HCT116 (cell line): Measurements from ENCODE around the gene YOD1. TPM values are rescaled to one million over a fixed set of nuclear protein-coding genes. Genes with fewer than 3 reads are reported as not detected.

Experiments used
- ATAC-seq: fragments of 200-7000 bp; cut with Tn5 transposase; 2 replicates; pipeline ENCODE4 v1.9.1; 2020; ENCODE audit warnings: mild to moderate bottlenecking, moderate library complexity
- BruUV-seq: library from RNA; stranded (reverse); fragments of 400-500 nt; replicated peaks from 2 replicates; lab custom pipeline; 2021; lab: Mats Ljungman, UMichigan
- CTCF ChIA-PET: fragments of 300-600 bp; sonication (Branson Sonifier 250); formaldehyde crosslinking; loops from one replicate; lab custom pipeline; 2021; ENCODE audit warnings: antibody characterized with exemption; lab: Charles Lee
- POLR2A ChIA-PET: fragments of 300-600, 350-600 bp; sonication (Branson Sonifier 250); formaldehyde crosslinking; loops from one replicate; lab custom pipeline; 2021; ENCODE audit warnings: antibody characterized with exemption; lab: Charles Lee
- RAD21 ChIA-PET, 2 experiments: fragments of 300-600 bp; sonication (Branson Sonifier 250); formaldehyde crosslinking; loops; one replicate each; lab custom pipeline; 2023; ENCODE audit warnings: low total read pairs in 2 of 2; ENCODE audit not compliant: uncharacterized antibody in 2 of 2, unreplicated experiment in 2 of 2, low non-redundant PET in 1 of 2; lab: Charles Lee
- DNase-seq: peaks from one replicate; pipeline ENCODE4 v3.0.0-alpha.2; 2010; ENCODE audit warnings: low read depth, low spot score
- H2AFZ ChIP-seq: fragments of 200-600 bp; shearing (Covaris generic), sonication (generic); 2 replicates; pipeline ENCODE4 v1.6.1; 2017; ENCODE audit warnings: low read depth, mixed run types, mixed read lengths, antibody characterized with exemption, low read length; ENCODE audit not compliant: poor library complexity, severe bottlenecking
- H3K27ac ChIP-seq: 2 replicates; pipeline ENCODE4 v1.5.1; 2012; ENCODE audit warnings: low read depth, low read length
- H3K27me3 ChIP-seq: fragments of 200-600 bp; sonication (generic); 2 replicates; pipeline ENCODE4 v1.6.1; 2016; ENCODE audit warnings: mixed run types, low read length, mixed read lengths; ENCODE audit not compliant: insufficient read depth
- H3K36me3 ChIP-seq, 2 experiments: fragments of 200-500 bp in 1 of 2; fragments of 200-600 bp in 1 of 2; sonication (Bioruptor generic) in 1 of 2; sonication (generic) in 1 of 2; 2 replicates each; pipeline versions ENCODE4 v1.5.1 to v1.6.1; 2014 to 2016; ENCODE audit warnings: low read length in 2 of 2, inconsistent platforms in 1 of 2, mixed read lengths in 1 of 2, mixed run types in 1 of 2; ENCODE audit not compliant: insufficient read depth in 2 of 2, control insufficient read depth in 1 of 2
- H3K4me1 ChIP-seq, 2 experiments: fragments of 200-600 bp in 1 of 2; sonication (generic) in 1 of 2; 2 replicates each; pipeline versions ENCODE4 v1.5.1 to v1.6.1; 2012 to 2017; ENCODE audit warnings: low read length in 2 of 2, inconsistent platforms in 1 of 2, mild to moderate bottlenecking in 1 of 2, mixed read lengths in 1 of 2, mixed run types in 1 of 2, moderate library complexity in 1 of 2; ENCODE audit not compliant: insufficient read depth in 2 of 2, control insufficient read depth in 1 of 2
- H3K4me2 ChIP-seq: fragments of 200-600 bp; sonication (generic); 2 replicates; pipeline ENCODE4 v1.6.1; 2017; ENCODE audit warnings: mixed run types, low read length, mixed read lengths
- H3K4me3 ChIP-seq, 2 experiments: fragments of 200-600 bp in 1 of 2; sonication (generic) in 1 of 2; replicated peaks in 1 of 2; 2 replicates each; pipeline ENCODE4 v1.5.1; 2011 to 2016; ENCODE audit warnings: low read length in 2 of 2, control low read depth in 1 of 2, low read depth in 1 of 2, mild to moderate bottlenecking in 1 of 2, mixed read lengths in 1 of 2, mixed run types in 1 of 2
- H3K79me2 ChIP-seq: fragments of 200-600 bp; sonication (generic); 2 replicates; pipeline ENCODE4 v1.6.1; 2017; ENCODE audit warnings: mild to moderate bottlenecking, mixed run types, low read length, moderate library complexity, mixed read lengths; ENCODE audit not compliant: insufficient read depth
- H3K9ac ChIP-seq: fragments of 200-600 bp; sonication (generic); 2 replicates; pipeline ENCODE4 v1.6.1; 2016; ENCODE audit warnings: low read length, mixed read lengths
- H3K9me2 ChIP-seq: fragments of 200-600 bp; sonication (generic), shearing (Covaris generic); 2 replicates; pipeline ENCODE4 v1.6.1; 2017; ENCODE audit warnings: mixed run types, mild to moderate bottlenecking, moderate library complexity; ENCODE audit not compliant: insufficient read depth
- H3K9me3 ChIP-seq, 2 experiments: fragments of 200-500 bp in 1 of 2; fragments of 200-600 bp in 1 of 2; sonication (Bioruptor generic) in 1 of 2; sonication (generic) in 1 of 2; 2 replicates each; pipeline ENCODE4 v1.6.1; 2014 to 2017; ENCODE audit warnings: low read length in 2 of 2, mixed read lengths in 2 of 2, inconsistent platforms in 1 of 2, low read depth in 1 of 2, mild to moderate bottlenecking in 1 of 2, mixed run types in 1 of 2, moderate library complexity in 1 of 2; ENCODE audit not compliant: control insufficient read depth in 1 of 2, insufficient read depth in 1 of 2
- H4K20me1 ChIP-seq: fragments of 200-600 bp; sonication (generic), shearing (Covaris generic); 2 replicates; pipeline ENCODE4 v1.6.1; 2017; ENCODE audit warnings: mixed run types, mild to moderate bottlenecking, moderate library complexity; ENCODE audit not compliant: insufficient read depth
- EZH2 ChIP-seq: fragments of 200-600 bp; sonication (generic); IDR thresholded peaks from 2 replicates; pipeline ENCODE4 v1.6.1; 2017; ENCODE audit warnings: antibody characterized with exemption, mixed run types
- FOSL1 ChIP-seq: IDR thresholded peaks from 2 replicates; pipeline ENCODE4 v1.6.1; 2012; ENCODE audit warnings: low read depth
- SP1 ChIP-seq: IDR thresholded peaks from 2 replicates; pipeline ENCODE4 v1.6.1; 2012; ENCODE audit warnings: low read depth
- ZFX ChIP-seq: fragments of 450-650 bp; IDR thresholded peaks from 2 replicates; pipeline ENCODE4 v1.6.1; 2017
- ZNF274 ChIP-seq: fragments of 200-500 bp; sonication (Bioruptor generic); IDR thresholded peaks from 2 replicates; pipeline ENCODE4 v1.6.1; 2014; ENCODE audit warnings: mild to moderate bottlenecking, low read depth, low read length, inconsistent platforms
- intact Hi-C: fragments of 100-400 bp; cut with micrococcal nuclease; formaldehyde crosslinking; loops from 2 replicates; pipeline ENCODE4 v1.10.0; 2022
- total RNA-seq: library from RNA; stranded (reverse); gene quantifications from one replicate; pipeline ENCODE4 v1.2.1, GENCODE V29; 2021; ENCODE audit not compliant: unreplicated experiment
- TF ChIP-seq, protein P1 (sequence below): IDR thresholded peaks from 2 replicates; pipeline ENCODE4 v1.6.1; 2012
- TF ChIP-seq, protein P2 (sequence below): IDR thresholded peaks from 2 replicates; pipeline ENCODE4 v1.6.1; 2012; ENCODE audit warnings: low read depth
- TF ChIP-seq, protein P3 (sequence below): IDR thresholded peaks from 2 replicates; pipeline ENCODE4 v1.6.1; 2012

YOD1 gene
- total RNA-seq, 1 experiment from 2014 or later = 13.6 TPM

DNA sequence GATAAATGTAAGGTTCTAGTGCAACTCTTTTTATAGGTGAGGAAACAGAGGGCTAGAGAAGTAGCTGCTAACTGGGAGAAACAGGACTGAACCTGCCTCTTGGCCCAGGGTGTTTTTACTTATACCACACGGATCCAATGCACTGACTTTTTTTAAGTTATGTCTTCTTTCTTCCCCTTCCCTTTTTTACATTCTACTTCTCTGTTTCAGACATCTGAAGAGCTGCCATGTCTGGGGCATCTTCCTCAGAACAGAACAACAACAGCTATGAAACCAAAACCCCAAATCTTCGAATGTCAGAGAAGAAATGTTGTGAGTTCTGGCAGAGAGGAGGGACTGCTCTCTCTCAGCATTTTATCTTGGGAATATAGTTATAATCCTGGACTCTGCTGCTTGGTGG lies 3.5 kb upstream of the YOD1 start:
- TF ChIP-seq, protein P1, sequence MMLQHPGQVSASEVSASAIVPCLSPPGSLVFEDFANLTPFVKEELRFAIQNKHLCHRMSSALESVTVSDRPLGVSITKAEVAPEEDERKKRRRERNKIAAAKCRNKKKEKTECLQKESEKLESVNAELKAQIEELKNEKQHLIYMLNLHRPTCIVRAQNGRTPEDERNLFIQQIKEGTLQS = no peak
- TF ChIP-seq ZFX (no peak), FOSL1 (no peak), SP1 (no peak), EZH2 (no peak), ZNF274 (no peak)
- TF ChIP-seq, protein P2, sequence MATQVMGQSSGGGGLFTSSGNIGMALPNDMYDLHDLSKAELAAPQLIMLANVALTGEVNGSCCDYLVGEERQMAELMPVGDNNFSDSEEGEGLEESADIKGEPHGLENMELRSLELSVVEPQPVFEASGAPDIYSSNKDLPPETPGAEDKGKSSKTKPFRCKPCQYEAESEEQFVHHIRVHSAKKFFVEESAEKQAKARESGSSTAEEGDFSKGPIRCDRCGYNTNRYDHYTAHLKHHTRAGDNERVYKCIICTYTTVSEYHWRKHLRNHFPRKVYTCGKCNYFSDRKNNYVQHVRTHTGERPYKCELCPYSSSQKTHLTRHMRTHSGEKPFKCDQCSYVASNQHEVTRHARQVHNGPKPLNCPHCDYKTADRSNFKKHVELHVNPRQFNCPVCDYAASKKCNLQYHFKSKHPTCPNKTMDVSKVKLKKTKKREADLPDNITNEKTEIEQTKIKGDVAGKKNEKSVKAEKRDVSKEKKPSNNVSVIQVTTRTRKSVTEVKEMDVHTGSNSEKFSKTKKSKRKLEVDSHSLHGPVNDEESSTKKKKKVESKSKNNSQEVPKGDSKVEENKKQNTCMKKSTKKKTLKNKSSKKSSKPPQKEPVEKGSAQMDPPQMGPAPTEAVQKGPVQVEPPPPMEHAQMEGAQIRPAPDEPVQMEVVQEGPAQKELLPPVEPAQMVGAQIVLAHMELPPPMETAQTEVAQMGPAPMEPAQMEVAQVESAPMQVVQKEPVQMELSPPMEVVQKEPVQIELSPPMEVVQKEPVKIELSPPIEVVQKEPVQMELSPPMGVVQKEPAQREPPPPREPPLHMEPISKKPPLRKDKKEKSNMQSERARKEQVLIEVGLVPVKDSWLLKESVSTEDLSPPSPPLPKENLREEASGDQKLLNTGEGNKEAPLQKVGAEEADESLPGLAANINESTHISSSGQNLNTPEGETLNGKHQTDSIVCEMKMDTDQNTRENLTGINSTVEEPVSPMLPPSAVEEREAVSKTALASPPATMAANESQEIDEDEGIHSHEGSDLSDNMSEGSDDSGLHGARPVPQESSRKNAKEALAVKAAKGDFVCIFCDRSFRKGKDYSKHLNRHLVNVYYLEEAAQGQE = no peak
- TF ChIP-seq, protein P3, sequence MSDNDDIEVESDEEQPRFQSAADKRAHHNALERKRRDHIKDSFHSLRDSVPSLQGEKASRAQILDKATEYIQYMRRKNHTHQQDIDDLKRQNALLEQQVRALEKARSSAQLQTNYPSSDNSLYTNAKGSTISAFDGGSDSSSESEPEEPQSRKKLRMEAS = no peak
- H3K4me1 ChIP-seq = peaks cover 8 to 23% of the 10 kb centered on the region in 2 experiments
- H3K4me2 ChIP-seq = no peak overlapping the region
- no peak overlapping the region for H3K9ac ChIP-seq
- no TSS peak for BruUV-seq
- no peaks in the 10 kb centered on the region for H4K20me1 ChIP-seq
- ATAC-seq (no peak), DNase-seq (no peak)
- ChIA-PET CTCF (no interaction called here), RAD21 (no interaction called here), POLR2A (no interaction called here)
- intact Hi-C loops = no loop called here
- H3K9me3 ChIP-seq = no peaks in the 10 kb centered on the region
- peaks cover 13% of the 10 kb centered on the region for H3K79me2 ChIP-seq
- no peaks in the 10 kb centered on the region for H3K27me3 ChIP-seq
- H3K36me3 ChIP-seq = peaks cover 0 to under 1% of the 10 kb centered on the region in 2 experiments; a peak in 1 of 4 replicates
- H3K9me2 ChIP-seq = no peaks in the 10 kb centered on the region
- no peak overlapping the region for H3K4me3 ChIP-seq
- no peak overlapping the region for H2AFZ ChIP-seq
- no peak overlapping the region for H3K27ac ChIP-seq
